ENCODE results near the gene SH3BP1. TPM values are rescaled to one million over a fixed set of nuclear protein-coding genes. Genes with fewer than 3 reads are reported as not detected.

SH3BP1 gene
- total and polyA plus RNA-seq, 2 of the 8 experiments (the other 6 are each of a cell fraction or from before 2014, with no cell fraction given), result 23.9 to 40.3 TPM

- Histone ChIP-seq H4K91ac (replicated peaks; ENCODE audit: insufficient read length, low read length) (no peak overlapping the region), H3K79me2 (ENCODE audit: control insufficient read depth in 1 of 2, insufficient read depth in 2 of 2, low read length in 2 of 2) (0 out of 4 replicates have a peak, but pooled peaks cover 0 to under 1% of the 10 kb centered on the region in 2 experiments), H2BK12ac (ENCODE audit: low read depth, low read length) (no peak overlapping the region), H3K27ac (ENCODE audit: low read depth, low read length) (no peak overlapping the region), H4K5ac (ENCODE audit: insufficient read length, low read depth, low read length) (no peak overlapping the region), H2BK5ac (ENCODE audit: low read depth, low read length) (no peak overlapping the region), H3K9ac (replicated peaks in 1 of 4; ENCODE audit: extremely low read depth in 1 of 4, low read depth in 3 of 4, low read length in 3 of 4) (no peak overlapping the region), H3K18ac (ENCODE audit: extremely low read depth, low read length) (no peak overlapping the region), H4K20me1 (replicated peaks in 1 of 2; ENCODE audit: control insufficient read depth in 1 of 2, insufficient read depth in 2 of 2, low read length in 2 of 2) (peaks cover 0 to 2% of the 10 kb centered on the region in 2 experiments), H3K4me1 (replicated peaks in 1 of 4; ENCODE audit: control insufficient read depth in 3 of 4, insufficient read depth in 4 of 4, low read length in 3 of 4) (peaks cover 0 to 2% (median under 1%) of the 10 kb centered on the region in 4 experiments; a peak in 4 of 7 replicates), H3K14ac (ENCODE audit: insufficient read length) (no peak overlapping the region), H3K4me3 (ENCODE audit: extremely low read depth in 1 of 4, insufficient read depth in 2 of 4, low read depth in 3 of 4, low read length in 4 of 4) (no peak overlapping the region), H3K36me3 (ENCODE audit: control insufficient read depth in 2 of 4, insufficient read depth in 4 of 4, low read length in 3 of 4) (no peaks in the 10 kb centered on the region), H3K79me1 (ENCODE audit: low read depth, low read length) (no peaks in the 10 kb centered on the region), H3K4me2 (ENCODE audit: insufficient read depth in 1 of 2, low read depth in 2 of 2, low read length in 2 of 2) (no peak overlapping the region), H3K9me3 (ENCODE audit: insufficient read depth in 2 of 2, low read depth in 1 of 2, low read length in 1 of 2) (no peaks in the 10 kb centered on the region), H2AK5ac (ENCODE audit: low read depth, low read length) (no peak overlapping the region), H3K27me3 (replicated peaks in 1 of 4; ENCODE audit: control insufficient read depth in 3 of 4, extremely low read depth in 1 of 4, insufficient read depth in 3 of 4, low read length in 3 of 4) (no peaks in the 10 kb centered on the region), H2BK15ac (ENCODE audit: low read length) (no peak overlapping the region), H3K23me2 (ENCODE audit: low read depth, low read length) (peaks cover under 1% of the 10 kb centered on the region; the same call in 1 of the 2 replicates), H3K56ac (replicated peaks; ENCODE audit: insufficient read length, low read depth, low read length) (no peak overlapping the region), H4K8ac (ENCODE audit: extremely low read depth, insufficient read depth, low read length) (no peak overlapping the region; the same call in 1 of the 2 replicates), H2BK120ac (replicated peaks; ENCODE audit: low read depth, low read length) (no peak overlapping the region), H2AFZ (ENCODE audit: low read length) (no peak overlapping the region), H3K4ac (replicated peaks; ENCODE audit: insufficient read length, low read depth, low read length) (no peak overlapping the region), H2BK20ac (ENCODE audit: low read length) (no peak overlapping the region), H3K23ac (ENCODE audit: insufficient read length) (no peak overlapping the region)
- 32% methylated on average over 6 of the region's 6 CpGs; no CpG with 5 or more reads in 1 of the 2 experiments for WGBS, 2 experiments (ENCODE audit: extremely low coverage in 1 of 2, insufficient coverage in 1 of 2, insufficient read length in 1 of 2, insufficient replicate concordance in 2 of 2, low coverage in 1 of 2, low lambda C conversion rate in 2 of 2, missing lambda C conversion rate in 1 of 2)
- DNase-seq (ENCODE audit: low read depth in 1 of 2, low spot score in 2 of 2) (peak in 1 of 2 experiments; percentile 88), FAIRE-seq (no peak)
- ChIA-PET POLR2A (ENCODE audit: partially characterized antibody) (interaction anchor here (0.5 to 5.4 kb wide), 13 partner anchors 10 to 335 kb away, joined by 3 to 37 read pairs (median 4); partner anchors contain the start of genes PDXP and TRIOBP), CTCF (ENCODE audit: partially characterized antibody) (interaction anchor here (0.6 to 16.3 kb wide), 23 partner anchors 9 to 116 kb away, joined by 3 to 261 read pairs (median 4); partner anchors contain the start of genes PDXP, SH3BP1 and TRIOBP)
- TF ChIP-seq CTCF (IDR thresholded peaks at IDR 0.05; ENCODE audit: control extremely low read depth in 1 of 3, insufficient read depth in 1 of 3, low read depth in 1 of 3, low read length in 3 of 3), result peak; percentile 95 to 99 (median 96)
- peak; percentile 78; the same call in 1 of the 2 replicates for TF ChIP-seq GABPA (IDR thresholded peaks at IDR 0.05; ENCODE audit: borderline replicate concordance, insufficient read depth, low read length)
- TF ChIP-seq CBX5 (IDR thresholded peaks at IDR 0.05; ENCODE audit: low read depth, low read length), result no peak
- TF ChIP-seq TBP (IDR thresholded peaks at IDR 0.05; ENCODE audit: low read depth, low read length), result no peak
- no peak for TF ChIP-seq ASH2L (IDR thresholded peaks at IDR 0.05; ENCODE audit: low read length)
- TF ChIP-seq EGR1 (IDR thresholded peaks at IDR 0.05; ENCODE audit: borderline replicate concordance, low read depth, low read length), result peak; percentile 55; the same call in 1 of the 2 replicates
- 0 out of 4 replicates have a peak, but pooled peaks have one; percentile 56 to 71 for TF ChIP-seq SIN3A (conservative IDR thresholded peaks at IDR 0.05 in 1 of 2, IDR thresholded peaks at IDR 0.05 in 1 of 2; ENCODE audit: low read depth in 1 of 2, low read length in 2 of 2)
- TF ChIP-seq BRCA1 (IDR thresholded peaks at IDR 0.05; ENCODE audit: low read depth, low read length), result 0 out of 2 replicates have a peak, but pooled peaks have one; percentile 14
- no peak for TF ChIP-seq SIX5 (IDR thresholded peaks at IDR 0.05; ENCODE audit: low read depth, low read length)
- no peak for TF ChIP-seq NANOG (IDR thresholded peaks at IDR 0.05; ENCODE audit: insufficient read depth, low read depth, low read length, poor library complexity, severe bottlenecking)
Observed at GRCh38 chr22:37681556-37682049, 42.1 kb downstream of the SH3BP1 start.

All from H1 (cell line).